Endothelial cell (in vitro differentiated cells): ENCODE results near the gene MYO3B. TPM values are rescaled to one million over a fixed set of nuclear protein-coding genes. Genes with fewer than 3 reads are reported as not detected.

Experiments used
- DNase-seq: peaks from one replicate; pipeline ENCODE4 v3.0.0; 2021; ENCODE audit warnings: low spot score
- H3K27ac Mint-ChIP-seq: one replicate; pipeline ENCODE4 v1.8.0; 2021; ENCODE audit warnings: mixed read lengths, inconsistent platforms; ENCODE audit not compliant: unreplicated experiment
- H3K27me3 Mint-ChIP-seq: one replicate; pipeline ENCODE4 v1.8.0; 2021; ENCODE audit warnings: mild to moderate bottlenecking, moderate library complexity, mixed read lengths, inconsistent platforms; ENCODE audit not compliant: unreplicated experiment
- H3K36me3 Mint-ChIP-seq: one replicate; pipeline ENCODE4 v1.8.0; 2021; ENCODE audit warnings: mild to moderate bottlenecking, low read depth, mixed read lengths, inconsistent platforms; ENCODE audit not compliant: unreplicated experiment
- H3K4me1 Mint-ChIP-seq: one replicate; pipeline ENCODE4 v1.8.0; 2021; ENCODE audit warnings: mild to moderate bottlenecking, mixed read lengths, inconsistent platforms; ENCODE audit not compliant: unreplicated experiment
- H3K4me3 Mint-ChIP-seq: one replicate; pipeline ENCODE4 v1.8.0; 2021; ENCODE audit warnings: mild to moderate bottlenecking, mixed read lengths, inconsistent platforms; ENCODE audit not compliant: unreplicated experiment
- H3K9me3 Mint-ChIP-seq: one replicate; pipeline ENCODE4 v1.8.0; 2021; ENCODE audit warnings: mixed read lengths, inconsistent platforms; ENCODE audit not compliant: unreplicated experiment
- total RNA-seq: library from RNA; stranded (reverse); fragmentation: NEBNext Ultra II Directional; extraction: Animal tissue kit (Norgen Biotek cat#: 25700); gene quantifications from one replicate; pipeline ENCODE4 v1.2.1, GENCODE V29; 2021; ENCODE audit not compliant: unreplicated experiment
- TF ChIP-seq, protein P1 (sequence below): fragments of 200-600 bp; sonication (generic); IDR thresholded peaks from one replicate; pipeline ENCODE4 v1.5.0; 2021; ENCODE audit warnings: antibody characterized with exemption; ENCODE audit not compliant: unreplicated experiment

The MYO3B gene
- total RNA-seq, 1 donor from 2014 or later: 1.3 TPM

DNA sequence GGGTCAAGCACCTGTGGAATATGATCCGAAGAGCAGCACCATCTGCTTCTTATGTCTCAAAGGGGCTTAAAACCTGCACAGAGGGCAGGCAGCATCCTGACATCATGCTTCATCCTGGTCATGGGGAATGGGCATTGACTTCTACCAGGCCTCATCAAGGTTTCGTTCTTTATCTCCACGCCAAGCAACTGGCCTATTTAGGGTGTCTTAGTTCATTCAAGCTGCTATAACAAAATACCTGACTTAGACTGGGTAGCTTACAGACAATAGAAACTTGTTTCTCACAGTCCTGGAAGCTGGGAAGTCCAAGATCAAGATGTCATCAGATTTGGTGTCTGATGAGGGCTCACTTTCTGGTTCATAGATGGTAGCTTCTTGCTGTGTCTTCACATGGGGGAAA lies 69.4 kb downstream of the MYO3B start:
- Mint-ChIP-seq H3K27ac (no peak overlapping the region), H3K4me1 (peaks cover 8% of the 10 kb centered on the region), H3K4me3 (no peak overlapping the region), H3K36me3 (no peaks in the 10 kb centered on the region), H3K27me3 (no peaks in the 10 kb centered on the region), H3K9me3 (no peaks in the 10 kb centered on the region)
- TF ChIP-seq, protein P1, sequence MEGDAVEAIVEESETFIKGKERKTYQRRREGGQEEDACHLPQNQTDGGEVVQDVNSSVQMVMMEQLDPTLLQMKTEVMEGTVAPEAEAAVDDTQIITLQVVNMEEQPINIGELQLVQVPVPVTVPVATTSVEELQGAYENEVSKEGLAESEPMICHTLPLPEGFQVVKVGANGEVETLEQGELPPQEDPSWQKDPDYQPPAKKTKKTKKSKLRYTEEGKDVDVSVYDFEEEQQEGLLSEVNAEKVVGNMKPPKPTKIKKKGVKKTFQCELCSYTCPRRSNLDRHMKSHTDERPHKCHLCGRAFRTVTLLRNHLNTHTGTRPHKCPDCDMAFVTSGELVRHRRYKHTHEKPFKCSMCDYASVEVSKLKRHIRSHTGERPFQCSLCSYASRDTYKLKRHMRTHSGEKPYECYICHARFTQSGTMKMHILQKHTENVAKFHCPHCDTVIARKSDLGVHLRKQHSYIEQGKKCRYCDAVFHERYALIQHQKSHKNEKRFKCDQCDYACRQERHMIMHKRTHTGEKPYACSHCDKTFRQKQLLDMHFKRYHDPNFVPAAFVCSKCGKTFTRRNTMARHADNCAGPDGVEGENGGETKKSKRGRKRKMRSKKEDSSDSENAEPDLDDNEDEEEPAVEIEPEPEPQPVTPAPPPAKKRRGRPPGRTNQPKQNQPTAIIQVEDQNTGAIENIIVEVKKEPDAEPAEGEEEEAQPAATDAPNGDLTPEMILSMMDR: no peak
- DNase-seq: no peak

DNA sequence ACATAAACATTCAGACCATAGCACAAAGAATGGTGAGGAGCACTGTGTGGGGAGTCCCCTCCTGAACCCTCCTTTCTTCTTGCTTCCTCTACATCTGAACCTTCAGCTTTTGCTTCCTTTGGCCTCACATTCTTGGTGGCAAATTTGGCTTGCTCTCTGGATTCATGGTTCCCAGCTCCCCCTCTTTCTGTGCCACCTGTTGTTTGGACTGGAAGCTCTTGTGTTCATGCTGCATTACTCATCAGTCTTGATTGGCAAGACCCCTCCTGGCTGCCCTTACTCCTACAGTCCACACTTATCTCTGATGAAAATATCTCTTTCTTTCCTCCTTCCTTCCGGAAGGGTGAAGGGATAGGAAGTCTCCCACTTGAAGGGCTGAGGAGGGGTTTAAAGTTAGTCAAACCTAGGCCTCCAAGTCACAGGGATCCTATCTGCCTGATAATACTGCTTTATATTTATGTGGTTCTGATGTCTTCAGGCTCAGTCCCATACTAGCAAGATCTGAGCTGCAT lies 70.0 kb downstream of the MYO3B start:
- TF ChIP-seq, protein P1: no peak
- no peaks in the 10 kb centered on the region for H3K9me3 Mint-ChIP-seq

DNA sequence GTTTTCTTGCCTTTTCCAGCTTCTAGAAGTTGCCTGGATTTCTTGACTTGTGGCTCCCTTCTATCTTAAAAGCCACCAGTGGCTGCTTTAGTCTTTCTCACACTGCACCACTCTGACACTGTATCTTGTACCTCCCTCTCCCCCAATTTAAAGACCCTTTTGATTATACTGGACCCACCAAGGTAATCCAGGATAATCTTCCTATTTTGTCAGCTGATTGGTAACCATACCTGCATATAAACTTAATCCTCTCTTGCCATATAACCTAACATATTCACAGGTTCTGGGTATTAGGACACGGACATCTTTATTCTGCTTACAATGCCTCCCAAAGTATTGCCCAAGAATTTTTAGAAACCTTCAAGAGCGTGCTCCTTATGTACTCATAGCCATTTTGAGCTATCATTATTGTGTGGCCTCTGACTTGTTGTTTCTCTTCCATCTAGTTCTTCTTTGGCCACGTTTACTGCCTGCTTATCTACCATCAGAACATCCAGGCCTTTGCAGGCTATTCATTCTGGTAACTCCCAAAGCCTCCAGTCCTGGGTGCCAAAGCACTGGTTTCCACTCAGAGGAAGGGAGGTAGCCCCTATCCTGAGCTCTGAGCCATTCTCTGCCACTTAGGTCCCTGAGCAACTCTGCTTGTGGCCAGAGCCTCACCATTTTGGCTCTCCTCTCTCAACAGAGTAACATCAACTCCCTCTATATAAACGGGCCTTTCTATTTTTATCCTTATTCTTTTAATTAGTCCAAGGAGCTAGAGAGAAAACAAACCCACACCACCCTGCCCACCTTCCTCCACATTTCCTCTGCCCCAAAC lies 70.8 kb downstream of the MYO3B start:
- H3K9me3 Mint-ChIP-seq: no peaks in the 10 kb centered on the region
- DNase-seq: no peak
- H3K4me1 Mint-ChIP-seq: peaks cover 11% of the 10 kb centered on the region
- H3K27me3 Mint-ChIP-seq: peaks cover 3% of the 10 kb centered on the region
- TF ChIP-seq, protein P1: no peak
- H3K27ac Mint-ChIP-seq: no peak overlapping the region
- no peaks in the 10 kb centered on the region for H3K36me3 Mint-ChIP-seq
- no peak overlapping the region for H3K4me3 Mint-ChIP-seq

More for the DNA sequence above, 70.0 kb downstream of the MYO3B start:
- DNase-seq: no peak
- Mint-ChIP-seq H3K4me1 (peaks cover 8% of the 10 kb centered on the region), H3K4me3 (no peak overlapping the region), H3K27ac (no peak overlapping the region), H3K36me3 (no peaks in the 10 kb centered on the region), H3K27me3 (peaks cover 2% of the 10 kb centered on the region)

DNA sequence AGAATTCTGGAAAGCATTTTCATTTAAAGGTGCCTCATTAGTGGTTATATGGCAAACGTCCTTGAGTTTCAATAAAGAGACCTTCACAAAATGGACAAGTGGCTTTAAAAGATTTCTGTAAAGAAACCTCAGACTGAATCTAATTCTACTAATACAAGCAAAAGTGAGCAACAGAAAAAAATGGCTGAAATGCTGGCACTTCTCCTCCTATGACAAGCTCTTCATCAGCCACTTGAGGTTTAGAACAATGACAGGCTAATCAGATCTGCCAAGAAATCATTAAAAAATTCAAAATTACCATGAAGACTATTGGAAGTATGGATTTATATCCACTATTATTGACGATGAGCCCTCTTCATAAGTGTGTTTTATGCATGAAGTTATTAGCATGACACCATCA lies 71.8 kb downstream of the MYO3B start:
- TF ChIP-seq, protein P1: no peak
- no peaks in the 10 kb centered on the region for H3K9me3 Mint-ChIP-seq
- no peak for DNase-seq
- peaks cover 3% of the 10 kb centered on the region for H3K27me3 Mint-ChIP-seq
- no peak overlapping the region for H3K4me3 Mint-ChIP-seq
- H3K4me1 Mint-ChIP-seq: peaks cover 11% of the 10 kb centered on the region
- H3K36me3 Mint-ChIP-seq: no peaks in the 10 kb centered on the region
- no peak overlapping the region for H3K27ac Mint-ChIP-seq

DNA sequence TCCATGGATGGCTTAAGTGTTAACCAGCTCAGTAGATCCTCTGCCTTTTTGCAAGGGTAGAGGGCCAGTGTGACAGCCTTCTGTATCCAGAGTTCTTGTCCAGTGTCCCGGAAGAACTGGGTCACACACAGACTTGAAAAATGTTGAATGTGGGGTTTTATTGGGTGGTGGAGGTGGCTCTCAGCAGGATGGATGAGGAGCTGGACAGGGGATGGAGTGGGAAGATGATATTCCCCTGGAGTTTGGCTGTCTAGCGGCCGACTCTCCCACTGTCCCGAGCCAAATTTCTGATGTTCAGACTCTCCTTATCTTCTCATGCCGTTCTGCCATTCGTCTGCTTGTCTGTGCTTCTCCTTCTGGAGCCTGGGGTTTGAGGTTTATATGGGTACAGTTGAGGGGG lies 72.6 kb downstream of the MYO3B start:
- no peak for DNase-seq
- Mint-ChIP-seq H3K36me3 (no peaks in the 10 kb centered on the region), H3K9me3 (no peaks in the 10 kb centered on the region), H3K27ac (no peak overlapping the region), H3K4me1 (peaks cover 11% of the 10 kb centered on the region), H3K4me3 (no peak overlapping the region), H3K27me3 (peaks cover 3% of the 10 kb centered on the region)
- TF ChIP-seq, protein P1: no peak
